ENCODE data around the gene RHOC.

RHOC gene

GRCh38 chr1:112706505-112707220 is at the start of gene RHOC:
RHOC (minus strand) TSS chr1:112707127; CDS start chr1:112703799, 3,328 bp downstream.
- no peak for TF ChIP-seq CTCF (IDR thresholded peaks at IDR 0.05; ENCODE audit: insufficient read depth, low read depth, low read length, missing control alignments)
- peak; percentile 68 for DNase-seq (ENCODE audit: low read depth)
- peak within 1 kb of the TSS; percentile 78 for H3K4me3 ChIP-seq (ENCODE audit: low read length)

- no peak overlapping the region for H3K4me3 ChIP-seq (ENCODE audit: low read length)
- no peak for TF ChIP-seq CTCF (IDR thresholded peaks at IDR 0.05; ENCODE audit: insufficient read depth, low read depth, low read length, missing control alignments)
- DNase-seq (ENCODE audit: low read depth): no peak
Measured at GRCh38 chr1:112754116-112754628, 47.2 kb upstream of the RHOC start.

- no peak for TF ChIP-seq CTCF (IDR thresholded peaks at IDR 0.05; ENCODE audit: insufficient read depth, low read depth, low read length, missing control alignments)
Measured at GRCh38 chr1:112748396-112748795, 41.5 kb upstream of the RHOC start.

DNA sequence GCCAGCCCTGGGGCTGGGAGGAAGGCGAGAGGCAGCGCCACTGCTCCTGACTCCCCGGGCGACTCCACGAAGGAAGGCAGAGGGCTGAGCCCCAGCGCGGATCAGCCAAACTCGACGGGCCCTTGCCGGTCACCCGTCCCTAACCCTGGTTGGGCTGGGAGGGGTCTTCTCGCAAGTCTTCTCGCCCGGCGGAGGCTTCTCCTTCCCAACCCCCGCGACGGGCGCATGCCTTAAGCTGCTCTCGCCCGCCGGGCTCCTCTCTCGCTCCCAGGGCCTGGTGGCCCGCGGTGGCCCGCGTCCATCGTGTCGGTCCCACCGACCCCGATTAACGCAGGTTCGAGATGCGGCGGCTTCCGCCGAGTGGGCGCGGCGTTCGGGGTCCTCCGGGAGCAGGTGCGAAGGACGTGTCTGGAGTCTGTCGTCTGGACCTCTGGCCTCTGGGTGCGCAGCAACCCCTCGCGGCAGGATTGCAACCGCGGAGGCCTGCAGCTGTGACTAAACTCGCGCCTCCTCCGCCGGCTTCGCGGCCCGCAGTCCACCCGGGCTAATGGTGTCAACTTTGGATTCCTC is 37.2 kb upstream of the RHOC start:
- peak overlapping the region; percentile 40 for H3K4me3 ChIP-seq (ENCODE audit: low read length)
- peak; percentile 55 for TF ChIP-seq CTCF (IDR thresholded peaks at IDR 0.05; ENCODE audit: insufficient read depth, low read depth, low read length, missing control alignments)
- peak; percentile 67 for DNase-seq (ENCODE audit: low read depth)

More at GRCh38 chr1:112748396-112748795, 41.5 kb upstream of the RHOC start:
- no peak for DNase-seq (ENCODE audit: low read depth)
- no peak overlapping the region for H3K4me3 ChIP-seq (ENCODE audit: low read length)

- peak overlapping the region; percentile 40 for H3K4me3 ChIP-seq (ENCODE audit: low read length)
- DNase-seq (ENCODE audit: low read depth): peak; percentile 53
- no peak for TF ChIP-seq CTCF (IDR thresholded peaks at IDR 0.05; ENCODE audit: insufficient read depth, low read depth, low read length, missing control alignments)
Measured at GRCh38 chr1:112743174-112744008, 36.5 kb upstream of the RHOC start.

GRCh38 chr1:112737573-112737972 is 30.6 kb upstream of the RHOC start:
- peak; percentile 25 for TF ChIP-seq CTCF (IDR thresholded peaks at IDR 0.05; ENCODE audit: insufficient read depth, low read depth, low read length, missing control alignments)
- no peak overlapping the region for H3K4me3 ChIP-seq (ENCODE audit: low read length)
- no peak for DNase-seq (ENCODE audit: low read depth)
